ENCODE measurements around the gene STXBP5. TPM values are rescaled to one million over a fixed set of nuclear protein-coding genes. Genes with fewer than 3 reads are reported as not detected.

STXBP5 gene
- total RNA-seq, 1 experiment from 2014 or later, result 17.9 TPM

GRCh38 chr6:147211349-147211748 lies 7.1 kb downstream of the STXBP5 start:
- no TSS peak for BruUV-seq (replicated peaks)
- no peak overlapping the region for H3K27ac Mint-ChIP-seq (ENCODE audit: unreplicated experiment)
- Histone ChIP-seq H3K4me1 (no peaks in the 10 kb centered on the region), H3K36me3 (ENCODE audit: control insufficient read depth, insufficient read depth, low read length) (no peaks in the 10 kb centered on the region), H3K4me3 (ENCODE audit: low read depth, low read length) (no peak overlapping the region), H3K9me3 (no peaks in the 10 kb centered on the region), H3K27me3 (replicated peaks; ENCODE audit: control insufficient read depth, insufficient read depth, low read length) (no peaks in the 10 kb centered on the region)
- POLR2A ChIA-PET, result no interaction called here
- H3K27me3 Mint-ChIP-seq (ENCODE audit: insufficient read depth, unreplicated experiment), result no peaks in the 10 kb centered on the region
- H3K36me3 Mint-ChIP-seq (ENCODE audit: insufficient read depth, unreplicated experiment), result peaks cover 5% of the 10 kb centered on the region
- DNase-seq, result no peak
- H3K4me3 Mint-ChIP-seq (ENCODE audit: unreplicated experiment), result no peak overlapping the region
- intact Hi-C loops (cut with micrococcal nuclease; ENCODE audit: unreplicated experiment), result no loop called here
- no peaks in the 10 kb centered on the region for H3K9me3 Mint-ChIP-seq (ENCODE audit: unreplicated experiment)
- no peak for TF ChIP-seq CTCF (IDR thresholded peaks at IDR 0.05; ENCODE audit: insufficient read depth in 1 of 2, low read depth in 1 of 2, low read length in 1 of 2, severe bottlenecking in 1 of 2, unreplicated experiment in 1 of 2)
- H3K4me1 Mint-ChIP-seq (ENCODE audit: low read depth, unreplicated experiment), result no peaks in the 10 kb centered on the region
- CTCF ChIA-PET, result interaction anchor here (0.7 kb wide), 1 partner anchor 1019 kb away, joined by 6 read pairs; no protein-coding TSS in a partner anchor

DNA sequence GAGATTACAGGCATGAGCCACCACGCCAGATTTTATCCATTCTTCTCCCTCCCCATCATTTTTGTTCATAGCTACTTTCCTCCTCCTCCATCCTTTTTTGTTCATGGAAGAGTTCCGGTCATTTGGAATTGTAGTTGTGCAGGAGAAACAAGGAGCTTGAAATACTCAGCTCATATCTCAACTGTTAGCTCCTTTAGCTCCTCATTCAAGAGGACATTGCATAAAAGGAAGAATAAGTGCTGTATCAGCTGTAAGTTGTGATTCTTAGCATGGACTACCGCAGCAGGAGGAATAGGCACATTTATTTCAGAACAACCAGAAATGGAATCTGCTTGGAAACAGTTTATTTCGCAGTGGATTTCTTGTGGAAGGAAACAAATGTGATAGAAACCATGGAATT lies 7.6 kb downstream of the STXBP5 start:
- Histone ChIP-seq H3K9me3 (no peaks in the 10 kb centered on the region), H3K4me3 (ENCODE audit: low read depth, low read length) (no peak overlapping the region), H3K36me3 (ENCODE audit: control insufficient read depth, insufficient read depth, low read length) (no peaks in the 10 kb centered on the region), H3K4me1 (no peaks in the 10 kb centered on the region), H3K27me3 (replicated peaks; ENCODE audit: control insufficient read depth, insufficient read depth, low read length) (no peaks in the 10 kb centered on the region)
- no TSS peak for BruUV-seq (replicated peaks)
- ChIA-PET POLR2A (no interaction called here), CTCF (no interaction called here)
- DNase-seq, result no peak
- Mint-ChIP-seq H3K9me3 (ENCODE audit: unreplicated experiment) (no peaks in the 10 kb centered on the region), H3K36me3 (ENCODE audit: insufficient read depth, unreplicated experiment) (peaks cover 5% of the 10 kb centered on the region), H3K4me3 (ENCODE audit: unreplicated experiment) (no peak overlapping the region), H3K4me1 (ENCODE audit: low read depth, unreplicated experiment) (no peaks in the 10 kb centered on the region), H3K27me3 (ENCODE audit: insufficient read depth, unreplicated experiment) (no peaks in the 10 kb centered on the region), H3K27ac (ENCODE audit: unreplicated experiment) (no peak overlapping the region)
- TF ChIP-seq CTCF (IDR thresholded peaks at IDR 0.05; ENCODE audit: insufficient read depth in 1 of 2, low read depth in 1 of 2, low read length in 1 of 2, severe bottlenecking in 1 of 2, unreplicated experiment in 1 of 2), result no peak
- intact Hi-C loops (cut with micrococcal nuclease; ENCODE audit: unreplicated experiment), result no loop called here

GRCh38 chr6:147212622-147213021 lies 8.4 kb downstream of the STXBP5 start:
- DNase-seq, result no peak
- H3K36me3 ChIP-seq (ENCODE audit: control insufficient read depth, insufficient read depth, low read length), result no peaks in the 10 kb centered on the region
- Mint-ChIP-seq H3K36me3 (ENCODE audit: insufficient read depth, unreplicated experiment) (no peaks in the 10 kb centered on the region), H3K27ac (ENCODE audit: unreplicated experiment) (no peak overlapping the region), H3K4me1 (ENCODE audit: low read depth, unreplicated experiment) (no peaks in the 10 kb centered on the region), H3K4me3 (ENCODE audit: unreplicated experiment) (no peak overlapping the region), H3K27me3 (ENCODE audit: insufficient read depth, unreplicated experiment) (no peaks in the 10 kb centered on the region), H3K9me3 (ENCODE audit: unreplicated experiment) (no peaks in the 10 kb centered on the region)
- TF ChIP-seq CTCF (IDR thresholded peaks at IDR 0.05; ENCODE audit: insufficient read depth in 1 of 2, low read depth in 1 of 2, low read length in 1 of 2, severe bottlenecking in 1 of 2, unreplicated experiment in 1 of 2), result no peak
- no peaks in the 10 kb centered on the region for H3K27me3 ChIP-seq (replicated peaks; ENCODE audit: control insufficient read depth, insufficient read depth, low read length)
- H3K9me3 ChIP-seq, result no peaks in the 10 kb centered on the region
- ChIA-PET POLR2A (no interaction called here), CTCF (no interaction called here)
- H3K4me1 ChIP-seq, result no peaks in the 10 kb centered on the region
- BruUV-seq (replicated peaks), result no TSS peak
- H3K4me3 ChIP-seq (ENCODE audit: low read depth, low read length), result no peak overlapping the region
- intact Hi-C loops (cut with micrococcal nuclease; ENCODE audit: unreplicated experiment), result no loop called here

All from Caco-2 (cell line).